CD8-positive, alpha-beta memory T cell (primary cell): Measurements from ENCODE around the gene GNB5. TPM values are rescaled to one million over a fixed set of nuclear protein-coding genes. Genes with fewer than 3 reads are reported as not detected.

Experiments
- CTCF ChIA-PET: fragments of 350-600 bp; sonication (Branson Sonifier 250); formaldehyde crosslinking; loops from one replicate; lab custom pipeline; 2021; ENCODE audit warnings: antibody characterized with exemption; lab: Charles Lee
- POLR2A ChIA-PET: fragments of 350-600 bp; sonication (Branson Sonifier 250); formaldehyde crosslinking; loops from one replicate; lab custom pipeline; 2021; ENCODE audit warnings: antibody characterized with exemption; lab: Charles Lee
- DNase-seq, 5 donors: peaks; one replicate each; pipeline versions ENCODE4 v3.0.0 to v3.0.0-alpha.2; 2020 to 2022; ENCODE audit warnings: mixed read lengths in 1 of 5
- H3K27ac ChIP-seq: one replicate; pipeline ENCODE4 v1.7.0; 2013; ENCODE audit warnings: low read depth, mild to moderate bottlenecking, low read length, moderate library complexity
- H3K27me3 ChIP-seq: 2 replicates; pipeline ENCODE4 v1.7.0; 2013; ENCODE audit warnings: low read length, mild to moderate bottlenecking; ENCODE audit not compliant: insufficient read depth, poor library complexity, severe bottlenecking
- H3K36me3 ChIP-seq: 2 replicates; pipeline ENCODE4 v1.7.0; 2013; ENCODE audit warnings: mild to moderate bottlenecking, low read length, moderate library complexity; ENCODE audit not compliant: insufficient read depth
- H3K4me1 ChIP-seq: 2 replicates; pipeline ENCODE4 v1.7.0; 2013; ENCODE audit warnings: mild to moderate bottlenecking, low read length, moderate library complexity; ENCODE audit not compliant: insufficient read depth
- H3K4me3 ChIP-seq: 2 replicates; pipeline ENCODE4 v1.7.0; 2013; ENCODE audit warnings: mild to moderate bottlenecking, low read length
- H3K9me3 ChIP-seq: 2 replicates; pipeline ENCODE4 v1.7.0; 2013; ENCODE audit warnings: mild to moderate bottlenecking, low read length
- H3K27ac Mint-ChIP-seq, 8 donors: one replicate each; pipeline ENCODE4 v1.8.0; 2020 to 2021; ENCODE audit warnings: mixed read lengths in 8 of 8, mild to moderate bottlenecking in 6 of 8, inconsistent platforms in 3 of 8, moderate library complexity in 3 of 8
- H3K27me3 Mint-ChIP-seq, 2 donors: one replicate each; pipeline ENCODE4 v1.8.0; 2020 to 2021; ENCODE audit warnings: mixed read lengths in 2 of 2, mild to moderate bottlenecking in 1 of 2, moderate library complexity in 1 of 2
- H3K36me3 Mint-ChIP-seq, 3 donors: one replicate each; pipeline ENCODE4 v1.8.0; 2020 to 2021; ENCODE audit warnings: mixed read lengths in 3 of 3, inconsistent platforms in 1 of 3, mild to moderate bottlenecking in 1 of 3
- H3K4me1 Mint-ChIP-seq, 3 donors: one replicate each; pipeline ENCODE4 v1.8.0; 2020 to 2021; ENCODE audit warnings: mixed read lengths in 3 of 3, inconsistent platforms in 1 of 3, mild to moderate bottlenecking in 1 of 3
- H3K4me3 Mint-ChIP-seq, 7 donors: one replicate each; pipeline ENCODE4 v1.8.0; 2020 to 2021; ENCODE audit warnings: mixed read lengths in 7 of 7, mild to moderate bottlenecking in 6 of 7, moderate library complexity in 4 of 7, inconsistent platforms in 2 of 7
- H3K9me3 Mint-ChIP-seq, 5 donors: one replicate each; pipeline ENCODE4 v1.8.0; 2020 to 2022; ENCODE audit warnings: mixed read lengths in 5 of 5, mild to moderate bottlenecking in 3 of 5, moderate library complexity in 2 of 5, inconsistent platforms in 1 of 5
- polyA plus RNA-seq: library from polyadenylated mRNA; unstranded; fragments of 300-500 nt; fragmentation: Illumina TruSeq; gene quantifications from one replicate; pipeline ENCODE4 v1.2.3, GENCODE V29; 2021
- total RNA-seq, 2 experiments: library from RNA; stranded (reverse); gene quantifications; one replicate each; pipeline ENCODE4 v1.2.3, GENCODE V29; 2021

The GNB5 gene
- total and polyA plus RNA-seq, 3 experiments from 2014 or later, result 19.2 to 46.0 (median 21.7) TPM

GRCh38 chr15:52208306-52208946 lies 17.2 kb upstream of the GNB5 start:
- peak; percentile 62 to 82 (median 63) for DNase-seq
- ChIA-PET CTCF (interaction anchor here (0.6 to 1.8 kb wide), 32 partner anchors 9 to 308 kb away, joined by 3 to 24 read pairs (median 4); no protein-coding TSS in a partner anchor), POLR2A (interaction anchor here (0.6 to 1.1 kb wide), 2 partner anchors 29 to 45 kb away, joined by 5 to 17 read pairs; no protein-coding TSS in a partner anchor)
- Mint-ChIP-seq H3K36me3 (peaks cover 0 to 4% (median 1%) of the 10 kb centered on the region in 3 donors), H3K27ac (peak overlapping the region in 4 of 8 donors; percentile 18 to 66 (median 22)), H3K27me3 (no peaks in the 10 kb centered on the region), H3K4me1 (no peaks in the 10 kb centered on the region), H3K9me3 (peaks cover 0 to 1% (median 0%) of the 10 kb centered on the region in 5 donors), H3K4me3 (no peak overlapping the region)
- Histone ChIP-seq H3K27ac (no peak overlapping the region), H3K36me3 (no peaks in the 10 kb centered on the region), H3K4me1 (no peaks in the 10 kb centered on the region), H3K9me3 (no peaks in the 10 kb centered on the region), H3K27me3 (no peaks in the 10 kb centered on the region), H3K4me3 (no peak overlapping the region)

DNA sequence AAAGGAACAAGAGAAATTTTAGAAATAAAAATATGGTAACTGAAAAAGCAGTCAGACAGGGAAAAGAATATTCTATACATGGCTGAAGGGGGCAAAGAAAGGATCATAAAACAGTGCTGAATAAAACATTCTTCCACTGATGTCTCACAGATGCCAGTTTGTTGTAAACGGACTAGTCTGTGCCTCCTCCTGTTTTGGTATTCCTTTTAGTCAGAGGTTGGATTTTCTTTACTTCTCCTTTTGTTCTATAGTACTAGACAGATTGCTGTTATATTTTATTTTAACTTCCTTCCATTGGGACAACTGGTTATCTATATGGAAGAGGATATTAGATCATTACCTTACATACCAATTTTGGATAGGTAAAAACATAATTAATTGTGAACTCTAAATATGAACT lies 16.0 kb upstream of the GNB5 start:
- Histone ChIP-seq H3K9me3 (no peaks in the 10 kb centered on the region), H3K27ac (no peak overlapping the region), H3K4me1 (no peaks in the 10 kb centered on the region), H3K36me3 (no peaks in the 10 kb centered on the region), H3K27me3 (no peaks in the 10 kb centered on the region), H3K4me3 (no peak overlapping the region)
- Mint-ChIP-seq H3K36me3 (peaks cover 0 to 4% (median 1%) of the 10 kb centered on the region in 3 donors), H3K27ac (no peak overlapping the region), H3K4me3 (no peak overlapping the region), H3K4me1 (no peaks in the 10 kb centered on the region), H3K9me3 (peaks cover 0 to 1% (median 0%) of the 10 kb centered on the region in 5 donors), H3K27me3 (no peaks in the 10 kb centered on the region)
- no peak for DNase-seq
- CTCF ChIA-PET, result interaction anchor here (1.3 to 1.7 kb wide), 2 partner anchors 49 to 129 kb away, joined by 8 to 13 read pairs; no protein-coding TSS in a partner anchor
- POLR2A ChIA-PET, result no interaction called here

DNA sequence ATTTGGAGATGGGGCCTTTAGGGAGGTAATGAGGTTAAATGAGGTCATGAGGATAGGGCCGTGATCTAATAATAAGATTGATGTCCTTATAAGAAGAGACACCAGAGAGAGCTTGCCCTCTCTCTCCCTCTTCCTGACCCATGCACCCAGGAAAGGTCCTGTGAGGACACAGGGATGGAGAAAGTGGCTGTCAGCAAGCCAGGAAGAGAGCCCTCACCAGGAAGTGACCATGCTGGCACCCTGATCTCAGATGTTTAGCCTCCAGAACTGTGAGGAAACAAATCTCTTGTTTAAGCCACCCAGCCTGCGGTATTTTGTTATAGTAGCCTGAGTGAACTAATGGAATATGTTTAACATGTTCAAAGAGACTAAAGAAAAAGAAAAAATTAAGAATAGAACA lies 15.3 kb upstream of the GNB5 start:
- no peaks in the 10 kb centered on the region for H3K36me3 ChIP-seq
- Mint-ChIP-seq H3K4me3 (no peak overlapping the region), H3K36me3 (peaks cover 0 to 4% (median 1%) of the 10 kb centered on the region in 3 donors), H3K27me3 (no peaks in the 10 kb centered on the region), H3K9me3 (peaks cover 0 to 1% (median 0%) of the 10 kb centered on the region in 5 donors), H3K27ac (peak overlapping the region in 1 of 8 donors; percentile 66), H3K4me1 (no peaks in the 10 kb centered on the region)
- H3K4me1 ChIP-seq, result no peaks in the 10 kb centered on the region
- no peak overlapping the region for H3K4me3 ChIP-seq
- ChIA-PET CTCF (interaction anchor here (0.8 to 1.2 kb wide), 2 partner anchors 19 to 68 kb away, joined by 3 read pairs; no protein-coding TSS in a partner anchor), POLR2A (no interaction called here)
- no peak overlapping the region for H3K27ac ChIP-seq
- DNase-seq, result no peak
- no peaks in the 10 kb centered on the region for H3K9me3 ChIP-seq
- no peaks in the 10 kb centered on the region for H3K27me3 ChIP-seq

DNA sequence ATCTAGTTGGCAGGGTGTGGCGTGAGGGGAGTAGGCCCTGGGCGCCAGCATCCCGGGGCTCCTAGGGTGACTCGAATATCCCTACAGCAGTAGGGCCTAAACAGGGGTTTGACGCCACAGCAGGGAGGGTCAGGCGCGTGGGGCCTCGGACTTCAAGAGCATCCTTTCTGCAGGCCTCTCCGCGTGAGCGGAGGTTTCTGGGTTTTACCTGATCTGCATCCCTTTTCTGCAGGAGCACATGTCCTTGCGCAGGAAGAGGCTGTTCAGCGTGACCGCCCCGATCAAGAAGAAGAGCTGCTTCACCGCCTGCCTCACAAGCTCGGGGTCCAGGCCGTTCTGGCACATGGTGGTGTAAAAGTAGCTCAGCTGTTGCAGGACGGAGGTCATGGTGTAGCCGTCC lies 13.5 kb upstream of the GNB5 start:
- Histone ChIP-seq H3K27ac (no peak overlapping the region), H3K4me3 (no peak overlapping the region), H3K9me3 (no peaks in the 10 kb centered on the region), H3K36me3 (no peaks in the 10 kb centered on the region), H3K4me1 (no peaks in the 10 kb centered on the region), H3K27me3 (no peaks in the 10 kb centered on the region)
- Mint-ChIP-seq H3K4me1 (no peaks in the 10 kb centered on the region), H3K27ac (no peak overlapping the region), H3K4me3 (no peak overlapping the region), H3K9me3 (peaks cover 0 to 1% (median 0%) of the 10 kb centered on the region in 5 donors), H3K36me3 (peaks cover 0 to 4% (median 1%) of the 10 kb centered on the region in 3 donors), H3K27me3 (no peaks in the 10 kb centered on the region)
- ChIA-PET CTCF (interaction anchor here (1.0 to 2.1 kb wide), 4 partner anchors 20 to 43 kb away, joined by 3 to 7 read pairs (median 3); no protein-coding TSS in a partner anchor), POLR2A (no interaction called here)
- DNase-seq, result no peak

DNA sequence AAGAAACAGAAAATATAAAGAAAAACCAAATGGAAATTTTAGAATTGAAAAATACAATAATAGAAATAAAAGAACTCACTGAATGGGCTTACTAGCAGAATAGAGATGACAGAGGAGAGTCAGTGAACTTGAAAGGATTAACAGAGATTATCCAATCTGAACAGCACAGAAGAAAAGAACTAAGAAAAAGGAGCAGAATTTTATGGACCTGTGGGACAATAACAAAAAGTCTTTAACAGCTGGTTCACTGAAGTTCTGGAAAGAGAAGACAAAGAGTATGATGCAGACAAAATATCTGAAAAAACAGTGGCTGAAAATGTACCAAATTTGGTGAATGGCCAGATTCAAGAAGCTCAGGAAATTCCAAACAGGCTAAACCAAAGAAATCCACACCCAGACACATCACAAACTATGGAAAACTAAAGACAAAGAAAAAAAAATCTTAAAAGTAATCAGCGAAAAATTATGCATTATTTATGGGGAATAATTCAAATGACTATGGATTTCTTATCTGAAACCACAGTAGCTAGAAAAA lies 9.7 kb upstream of the GNB5 start:
- Histone ChIP-seq H3K4me3 (no peak overlapping the region), H3K27me3 (no peaks in the 10 kb centered on the region), H3K36me3 (no peaks in the 10 kb centered on the region), H3K9me3 (no peaks in the 10 kb centered on the region), H3K27ac (no peak overlapping the region), H3K4me1 (no peaks in the 10 kb centered on the region)
- H3K4me1 Mint-ChIP-seq, result no peaks in the 10 kb centered on the region
- no peak overlapping the region for H3K4me3 Mint-ChIP-seq
- CTCF ChIA-PET, result interaction anchor here (1.0 kb wide), 1 partner anchor 17 kb away, joined by 6 read pairs; no protein-coding TSS in a partner anchor
- no peak overlapping the region for H3K27ac Mint-ChIP-seq
- H3K9me3 Mint-ChIP-seq, result no peaks in the 10 kb centered on the region
- no peak for DNase-seq
- H3K36me3 Mint-ChIP-seq, result peaks cover 0 to 3% (median 1%) of the 10 kb centered on the region in 3 donors
- no peaks in the 10 kb centered on the region for H3K27me3 Mint-ChIP-seq
- POLR2A ChIA-PET, result no interaction called here

DNA sequence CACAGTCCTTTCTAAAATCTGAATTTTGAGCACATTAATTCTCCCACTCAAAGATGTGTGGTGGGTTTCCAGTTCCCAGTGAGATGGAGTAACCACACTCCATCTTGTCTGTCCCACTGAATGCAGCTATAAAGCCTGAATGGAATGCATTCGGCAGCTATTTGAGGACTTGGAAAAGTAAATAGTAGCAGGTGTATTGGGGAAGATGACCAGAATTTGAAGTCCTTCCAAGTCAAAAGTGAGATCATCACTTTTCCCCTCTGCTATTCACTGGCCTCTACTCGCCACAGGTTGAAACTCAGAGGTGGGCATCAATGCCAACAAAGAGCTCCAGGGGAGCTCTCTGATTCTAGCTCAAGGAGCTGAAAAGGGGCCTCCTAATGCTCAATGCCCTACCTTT lies 8.1 kb upstream of the GNB5 start:
- ChIA-PET POLR2A (no interaction called here), CTCF (interaction anchor here (1.0 to 1.7 kb wide), 2 partner anchors 9 to 15 kb away, joined by 3 to 8 read pairs; no protein-coding TSS in a partner anchor)
- Mint-ChIP-seq H3K4me3 (no peak overlapping the region), H3K4me1 (no peaks in the 10 kb centered on the region), H3K27ac (no peak overlapping the region), H3K27me3 (no peaks in the 10 kb centered on the region), H3K36me3 (no peaks in the 10 kb centered on the region), H3K9me3 (no peaks in the 10 kb centered on the region)
- Histone ChIP-seq H3K4me1 (no peaks in the 10 kb centered on the region), H3K27ac (no peak overlapping the region), H3K36me3 (no peaks in the 10 kb centered on the region), H3K9me3 (no peaks in the 10 kb centered on the region), H3K4me3 (no peak overlapping the region), H3K27me3 (no peaks in the 10 kb centered on the region)
- no peak for DNase-seq

DNA sequence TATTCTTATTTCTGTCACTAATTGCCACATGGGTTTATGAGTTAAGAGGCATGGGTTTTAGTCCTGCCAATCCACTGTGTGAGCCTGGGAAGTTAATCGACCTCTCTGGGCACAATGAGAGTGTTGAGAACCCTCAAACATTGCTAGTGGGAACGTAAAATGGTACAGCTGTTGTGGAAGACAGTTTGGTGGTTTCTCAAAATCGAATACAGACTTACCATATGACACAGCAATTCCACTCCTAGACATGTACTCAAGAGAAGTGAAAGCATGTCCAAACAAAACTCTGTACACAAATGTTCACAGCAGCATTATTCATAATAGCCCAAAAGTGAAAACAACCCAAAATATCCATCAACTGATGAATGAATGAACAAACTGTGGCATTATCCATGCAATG lies 5.7 kb upstream of the GNB5 start:
- Mint-ChIP-seq H3K9me3 (no peaks in the 10 kb centered on the region), H3K27ac (no peak overlapping the region), H3K4me3 (no peak overlapping the region), H3K4me1 (no peaks in the 10 kb centered on the region), H3K36me3 (no peaks in the 10 kb centered on the region), H3K27me3 (no peaks in the 10 kb centered on the region)
- Histone ChIP-seq H3K36me3 (no peaks in the 10 kb centered on the region), H3K27ac (no peak overlapping the region), H3K4me1 (no peaks in the 10 kb centered on the region), H3K9me3 (no peaks in the 10 kb centered on the region), H3K4me3 (no peak overlapping the region), H3K27me3 (no peaks in the 10 kb centered on the region)
- CTCF ChIA-PET, result interaction anchor here (1.1 to 1.4 kb wide), 2 partner anchors 11 to 17 kb away, joined by 5 to 6 read pairs; no protein-coding TSS in a partner anchor
- DNase-seq, result no peak
- POLR2A ChIA-PET, result no interaction called here

GRCh38 chr15:52193791-52194190 lies 2.6 kb upstream of the GNB5 start:
- Mint-ChIP-seq H3K27me3 (no peaks in the 10 kb centered on the region), H3K4me3 (no peak overlapping the region), H3K36me3 (peaks cover 0 to 2% (median 0%) of the 10 kb centered on the region in 3 donors), H3K27ac (no peak overlapping the region), H3K4me1 (no peaks in the 10 kb centered on the region), H3K9me3 (no peaks in the 10 kb centered on the region)
- POLR2A ChIA-PET, result no interaction called here
- Histone ChIP-seq H3K9me3 (no peaks in the 10 kb centered on the region), H3K4me3 (no peak overlapping the region), H3K4me1 (no peaks in the 10 kb centered on the region), H3K27me3 (no peaks in the 10 kb centered on the region), H3K27ac (no peak overlapping the region), H3K36me3 (no peaks in the 10 kb centered on the region)
- CTCF ChIA-PET, result interaction anchor here (1.0 to 1.5 kb wide), 4 partner anchors 14 to 34 kb away, joined by 3 to 4 read pairs (median 4); no protein-coding TSS in a partner anchor
- DNase-seq, result no peak
